ENCODE data around the gene NRSN2.
"Not testable (repeated sequence)": the region's sequence is repeated elsewhere in the genome, so short reads cannot be mapped to it uniquely, and the experiment has no call there.

Gene NRSN2

GRCh38 chr20:356745-357144 is 9.8 kb downstream of the NRSN2 start:
- DNase-seq = no peak

- DNase-seq = no peak
Observed at GRCh38 chr20:358891-359555, 12.1 kb downstream of the NRSN2 start.

GRCh38 chr20:361561-361960 is 14.7 kb downstream of the NRSN2 start:
- no peak for DNase-seq

GRCh38 chr20:362271-363254 is 15.7 kb downstream of the NRSN2 start:
- peak; percentile 83 for DNase-seq

- no peak for DNase-seq
Observed at GRCh38 chr20:363319-364078, 16.6 kb downstream of the NRSN2 start.

GRCh38 chr20:364905-365794 is 18.2 kb downstream of the NRSN2 start:
- DNase-seq = no peak

- no peak for DNase-seq
Observed at GRCh38 chr20:366041-366718, 19.3 kb downstream of the NRSN2 start.

- DNase-seq = no peak
Observed at GRCh38 chr20:366719-367485, 20.0 kb downstream of the NRSN2 start.

- no peak for DNase-seq
Observed at GRCh38 chr20:367486-367887, 20.6 kb downstream of the NRSN2 start.

GRCh38 chr20:368915-369314 is 22.0 kb downstream of the NRSN2 start:
- DNase-seq = no peak

GRCh38 chr20:370151-370600 is 23.3 kb downstream of the NRSN2 start:
- no peak for DNase-seq

- no peak for DNase-seq
Observed at GRCh38 chr20:370977-371754, 24.3 kb downstream of the NRSN2 start.

GRCh38 chr20:371755-372542 is 25.0 kb downstream of the NRSN2 start:
- peak; percentile 50 for DNase-seq

- DNase-seq = not testable (repeated sequence)
Observed at GRCh38 chr20:372543-373082, 25.7 kb downstream of the NRSN2 start.

GRCh38 chr20:373171-373890 is 26.4 kb downstream of the NRSN2 start:
- peak; percentile 49 for DNase-seq

GRCh38 chr20:375265-375889 is 28.5 kb downstream of the NRSN2 start:
- no peak for DNase-seq

GRCh38 chr20:376089-376488 is 29.2 kb downstream of the NRSN2 start:
- DNase-seq = no peak

- DNase-seq = no peak
Observed at GRCh38 chr20:376750-377149, 29.8 kb downstream of the NRSN2 start.
